Stimulated activated CD8-positive, alpha-beta memory T cell treated with anti-CD3 and anti-CD28 coated beads, Interleukin-4, amount 100 ng/mL, for 4 hours (primary cell): Measurements from ENCODE around the gene SMOC1.

Experiments
- DNase-seq, 2 donors: peaks; one replicate each; pipeline ENCODE4 v3.0.0-alpha.2; 2020; ENCODE audit warnings: low read depth in 2 of 2, low spot score in 1 of 2

SMOC1 gene

DNA sequence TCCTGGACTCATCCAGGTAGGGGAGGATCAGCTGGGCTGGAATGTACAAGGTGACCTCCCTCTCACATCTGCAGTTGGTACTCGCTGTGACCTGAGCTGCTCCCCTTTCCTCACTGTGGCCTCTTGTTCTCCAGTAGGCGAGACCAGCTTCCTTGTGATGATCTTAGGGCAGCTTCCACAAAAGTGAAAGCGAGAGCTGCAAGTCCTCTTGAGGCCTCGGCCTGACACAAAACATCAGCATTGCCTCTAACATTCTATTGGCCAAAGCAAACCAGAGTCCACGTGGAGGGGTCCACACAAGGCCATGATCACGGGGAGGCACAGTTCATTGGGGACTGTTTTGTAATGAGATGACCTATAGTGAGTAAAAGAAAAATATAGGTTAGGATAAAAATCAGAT lies 127.5 kb downstream of the SMOC1 start:
- no peak for DNase-seq

DNA sequence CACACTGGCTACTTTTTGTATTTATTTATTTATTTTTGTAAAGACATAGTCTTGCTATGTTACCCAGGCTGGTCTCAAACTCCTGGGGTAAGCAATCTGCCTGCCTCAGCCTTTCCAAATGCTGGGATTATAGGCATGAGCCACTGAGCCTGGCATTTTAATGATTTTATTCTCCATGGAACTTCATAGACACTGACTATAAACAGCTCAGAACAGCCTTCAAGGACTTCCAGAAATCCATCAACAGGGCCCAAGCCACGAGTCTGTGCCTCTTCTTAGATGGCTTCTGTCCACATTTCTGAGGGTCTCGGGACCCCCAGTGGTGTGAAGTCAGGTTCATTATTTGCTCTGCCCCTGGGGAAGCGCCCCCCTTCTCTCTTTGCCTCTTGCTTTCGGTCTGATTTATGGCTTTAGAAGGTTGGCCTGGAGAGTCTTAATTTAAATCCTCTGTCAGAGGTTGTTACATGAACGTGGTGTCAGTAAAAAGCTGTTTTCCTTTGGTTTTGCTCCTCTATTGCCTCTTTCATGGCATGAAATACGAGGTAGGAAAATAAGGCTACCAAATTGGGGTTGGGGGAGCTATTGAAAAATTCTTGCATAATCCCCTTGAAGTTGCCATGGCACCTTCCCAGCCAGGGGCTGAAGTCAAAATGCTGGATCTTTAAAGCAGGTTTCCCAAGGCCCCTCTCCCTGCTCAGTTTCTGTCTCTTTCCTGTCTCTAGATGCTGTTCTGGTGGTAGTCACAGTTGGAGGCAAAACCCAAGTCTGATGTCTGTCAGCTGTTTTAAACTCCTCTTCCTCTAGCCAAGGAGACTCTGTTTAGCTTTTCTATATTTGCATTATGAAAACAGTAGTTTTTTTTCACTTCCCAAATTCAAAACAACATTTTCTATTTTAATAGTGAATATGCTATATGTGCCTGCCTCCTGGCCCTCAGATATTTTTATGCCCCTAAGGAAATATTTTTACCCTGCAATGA lies 129.4 kb downstream of the SMOC1 start:
- DNase-seq = no peak

DNA sequence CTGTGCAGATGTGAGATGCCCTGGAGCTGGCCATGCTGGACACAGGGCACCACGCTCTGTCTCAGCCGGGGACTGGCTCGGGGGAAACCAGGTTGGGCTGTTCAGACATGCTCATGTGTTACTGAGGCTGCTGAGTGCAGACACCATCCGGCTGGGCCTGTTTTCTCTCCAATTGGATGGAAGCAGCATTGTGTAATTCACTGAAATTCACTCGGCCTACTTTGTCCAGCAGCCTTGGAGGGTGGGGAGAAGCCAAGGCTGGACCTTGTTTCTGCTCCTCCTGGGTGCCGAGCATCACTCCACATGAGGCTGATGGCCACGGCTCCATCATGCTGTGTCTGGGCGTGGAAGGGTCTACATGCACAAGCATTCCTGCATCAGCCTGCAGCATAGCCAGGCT lies 130.7 kb downstream of the SMOC1 start:
- DNase-seq = no peak

DNA sequence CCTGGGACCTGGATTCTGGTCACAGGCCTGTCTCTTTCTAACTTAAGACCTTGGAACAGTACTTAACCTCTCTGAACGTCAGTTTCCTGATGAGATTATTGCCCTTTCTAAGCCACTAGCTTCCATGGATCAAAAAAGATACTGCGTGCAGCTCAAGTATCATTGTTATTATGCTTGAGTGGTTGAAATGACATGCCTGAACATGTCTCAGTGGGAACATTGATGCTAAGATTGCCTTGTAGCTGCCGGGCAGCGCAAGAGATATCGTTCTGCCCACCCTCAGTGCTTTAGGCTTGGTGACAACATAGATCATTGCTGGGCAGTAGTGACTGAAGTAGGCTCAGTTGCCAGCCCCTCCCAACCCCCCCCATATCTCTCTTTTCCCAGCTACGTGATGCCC lies 131.9 kb downstream of the SMOC1 start:
- no peak for DNase-seq

DNA sequence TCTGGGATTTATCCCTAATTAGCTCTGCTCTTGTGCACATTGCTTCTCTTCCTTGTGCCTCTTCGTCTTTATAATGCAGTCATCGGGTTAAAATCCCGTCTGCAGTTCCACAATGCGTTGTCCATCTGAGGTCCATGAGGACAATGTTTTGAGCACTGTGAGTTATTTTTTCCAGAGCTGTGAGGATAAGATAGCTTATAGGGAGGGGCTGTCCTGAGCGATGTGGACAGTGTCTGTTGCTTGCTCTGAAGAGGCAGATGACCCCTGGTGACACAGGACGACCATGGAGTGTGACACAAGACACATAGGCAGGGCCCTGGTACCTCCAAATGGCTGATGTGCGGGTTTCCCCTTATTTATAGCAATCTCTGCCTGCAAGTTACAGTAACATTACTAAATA lies 132.5 kb downstream of the SMOC1 start:
- no peak for DNase-seq

DNA sequence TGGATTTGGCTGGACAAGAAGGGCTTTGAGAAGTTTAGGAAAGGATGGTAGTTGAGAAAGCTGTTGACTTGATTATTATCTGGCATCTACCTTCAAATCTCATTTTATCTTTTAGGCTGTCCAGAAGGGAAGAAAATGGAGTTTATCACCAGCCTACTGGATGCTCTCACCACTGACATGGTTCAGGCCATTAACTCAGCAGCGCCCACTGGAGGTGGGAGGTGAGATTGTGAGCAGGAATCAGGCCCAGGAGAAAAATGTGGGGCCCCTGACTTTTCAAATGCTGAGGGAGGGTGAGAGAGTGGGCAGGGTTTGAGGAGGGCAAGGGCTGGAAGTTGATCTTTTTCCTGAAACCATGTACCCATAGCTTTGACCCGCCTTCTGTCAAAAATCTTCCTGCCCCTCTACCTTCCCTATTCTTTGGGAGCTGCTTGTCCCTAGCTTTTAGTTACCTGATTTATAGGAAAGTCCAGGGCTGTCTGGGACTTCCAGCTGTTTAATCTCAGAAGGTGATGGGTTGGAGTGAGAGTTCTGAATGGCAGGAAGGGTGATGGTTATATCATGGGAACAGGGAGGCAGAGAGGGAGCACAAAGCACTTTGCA lies 134.2 kb downstream of the SMOC1 start:
- no peak for DNase-seq

DNA sequence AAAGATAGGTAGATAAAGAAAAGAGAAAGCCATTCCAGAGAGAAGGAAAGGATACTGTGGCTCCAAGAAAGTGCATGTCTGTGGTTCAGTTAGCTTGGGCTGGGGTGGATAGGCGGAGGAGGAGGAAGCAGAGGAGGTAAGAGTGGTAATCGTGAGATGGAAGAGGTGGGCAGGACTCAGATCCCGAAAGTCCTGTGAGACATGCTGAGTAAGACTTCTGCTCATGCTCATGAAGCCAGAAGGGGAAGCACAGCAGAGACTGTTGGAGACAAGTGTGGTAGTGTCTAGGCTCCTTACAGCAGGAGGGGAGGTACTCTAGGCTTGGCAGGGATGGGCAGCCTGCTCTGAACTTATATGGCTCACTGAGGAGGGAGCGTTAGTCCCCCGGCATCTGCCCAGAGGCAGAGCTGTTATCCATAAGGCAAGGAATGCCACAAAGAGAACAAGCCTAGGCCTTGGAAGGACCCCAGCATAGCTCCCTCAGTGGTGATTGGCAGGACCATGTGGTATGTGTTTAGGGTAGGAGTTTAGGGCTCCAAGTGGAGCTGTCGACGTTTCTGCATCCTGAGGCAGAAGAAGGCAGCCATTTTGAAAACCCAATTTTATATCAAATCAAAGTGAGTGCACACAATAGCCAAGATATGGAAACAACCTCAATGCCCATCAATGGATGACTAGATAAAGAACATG lies 135.3 kb downstream of the SMOC1 start:
- DNase-seq = no peak

DNA sequence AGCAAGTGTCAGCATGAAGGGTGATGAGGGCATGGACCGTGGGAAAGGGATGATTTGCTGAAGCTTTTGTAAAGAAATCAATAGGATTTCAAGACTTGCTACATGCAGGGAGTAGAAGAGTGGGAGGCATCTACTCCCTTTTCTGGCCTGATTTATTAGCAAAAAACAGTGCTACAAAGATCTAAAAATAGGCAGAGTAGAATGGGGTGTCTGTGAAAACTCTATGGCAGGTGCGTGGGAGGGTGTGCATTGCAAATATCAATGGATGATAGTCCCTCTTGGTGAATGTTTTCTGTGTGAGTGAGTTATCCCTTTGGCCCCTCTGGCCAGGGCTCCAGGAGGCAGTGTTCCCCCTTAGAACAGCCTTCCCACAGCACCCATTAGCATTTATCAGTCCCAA lies 139.0 kb downstream of the SMOC1 start:
- DNase-seq = no peak

DNA sequence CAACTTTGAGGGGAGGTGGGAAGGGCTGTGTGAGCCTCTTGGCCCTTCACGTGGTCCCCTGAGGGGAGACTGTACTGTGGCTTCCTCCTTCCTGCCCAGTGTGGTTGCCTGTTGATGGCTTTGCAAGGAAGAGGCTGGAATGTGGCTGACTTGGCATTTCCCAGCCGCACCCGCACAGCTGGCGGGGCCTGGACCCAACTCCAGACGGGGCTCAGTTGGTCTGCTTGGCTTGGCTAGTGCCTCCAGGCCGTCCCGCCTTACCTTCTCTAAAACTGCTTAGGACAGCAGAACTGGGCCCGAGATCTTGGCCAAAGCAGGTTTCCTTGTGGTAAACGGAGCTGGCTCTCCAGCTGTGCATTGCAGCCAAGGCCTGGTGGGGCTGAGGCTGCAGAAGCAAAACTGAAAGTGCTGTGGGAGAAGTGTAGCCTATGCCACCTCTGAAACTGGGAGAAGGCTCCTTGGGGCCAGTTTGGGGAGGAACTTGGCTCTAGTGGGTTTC lies 139.5 kb downstream of the SMOC1 start:
- no peak for DNase-seq

DNA sequence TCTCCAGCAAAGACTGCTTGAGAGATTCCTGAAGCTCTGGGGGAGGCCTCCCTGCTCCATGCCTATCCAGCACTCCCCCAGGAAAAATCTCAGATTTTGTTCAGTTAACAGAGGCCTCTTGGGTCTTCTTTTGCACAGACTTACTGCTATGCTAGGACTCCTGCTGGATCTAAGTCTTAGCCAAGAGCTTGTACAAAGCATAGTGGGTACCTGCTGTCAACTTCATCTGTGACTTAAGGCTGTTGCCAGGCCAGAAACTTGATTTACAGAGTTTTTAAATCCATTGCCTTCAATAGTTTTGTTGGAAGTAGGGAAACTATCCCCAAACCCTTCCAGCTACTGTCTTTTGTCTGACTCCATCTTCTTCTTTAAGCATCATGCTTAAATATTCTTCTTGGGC lies 140.5 kb downstream of the SMOC1 start:
- no peak for DNase-seq

DNA sequence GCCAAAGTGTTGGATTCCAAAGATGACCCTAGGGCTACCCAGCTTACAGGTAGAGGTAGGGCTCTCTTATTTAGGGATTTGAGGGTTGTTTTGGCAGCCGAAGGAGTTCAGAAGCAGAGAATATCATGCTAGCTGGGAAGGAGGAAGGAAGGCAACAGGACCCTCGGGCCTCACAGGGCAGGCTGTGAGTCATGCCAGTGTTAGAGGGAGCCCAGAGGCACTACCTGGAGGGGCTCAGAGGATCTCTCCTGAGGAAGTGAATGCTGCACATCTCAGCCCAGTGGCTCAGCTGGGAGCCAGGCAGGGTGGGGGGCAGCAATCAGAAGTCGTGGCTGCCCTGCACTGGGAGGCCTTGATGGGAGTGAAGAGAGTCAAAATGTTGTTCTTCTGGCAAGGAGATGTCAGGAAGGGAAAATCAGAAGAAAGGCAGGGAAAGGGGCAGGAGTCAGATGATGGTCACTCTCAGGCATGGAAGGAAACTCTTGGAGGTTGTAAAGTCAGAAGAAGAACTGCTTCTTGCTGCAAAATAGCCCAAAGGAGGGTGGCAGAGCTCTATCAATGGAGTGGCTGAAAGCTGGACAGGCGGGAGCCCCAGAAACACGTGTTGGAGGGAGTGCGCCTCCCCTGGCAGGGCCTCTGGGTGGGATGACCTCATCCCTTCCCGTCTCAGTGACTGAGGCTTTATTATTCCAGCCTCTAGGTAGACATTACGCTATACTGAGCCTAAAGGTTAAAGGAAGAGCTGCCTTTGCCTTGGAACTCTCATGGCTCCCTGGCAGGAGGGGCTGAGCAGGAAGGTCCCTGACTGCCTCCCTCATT lies 141.3 kb downstream of the SMOC1 start:
- no peak for DNase-seq

DNA sequence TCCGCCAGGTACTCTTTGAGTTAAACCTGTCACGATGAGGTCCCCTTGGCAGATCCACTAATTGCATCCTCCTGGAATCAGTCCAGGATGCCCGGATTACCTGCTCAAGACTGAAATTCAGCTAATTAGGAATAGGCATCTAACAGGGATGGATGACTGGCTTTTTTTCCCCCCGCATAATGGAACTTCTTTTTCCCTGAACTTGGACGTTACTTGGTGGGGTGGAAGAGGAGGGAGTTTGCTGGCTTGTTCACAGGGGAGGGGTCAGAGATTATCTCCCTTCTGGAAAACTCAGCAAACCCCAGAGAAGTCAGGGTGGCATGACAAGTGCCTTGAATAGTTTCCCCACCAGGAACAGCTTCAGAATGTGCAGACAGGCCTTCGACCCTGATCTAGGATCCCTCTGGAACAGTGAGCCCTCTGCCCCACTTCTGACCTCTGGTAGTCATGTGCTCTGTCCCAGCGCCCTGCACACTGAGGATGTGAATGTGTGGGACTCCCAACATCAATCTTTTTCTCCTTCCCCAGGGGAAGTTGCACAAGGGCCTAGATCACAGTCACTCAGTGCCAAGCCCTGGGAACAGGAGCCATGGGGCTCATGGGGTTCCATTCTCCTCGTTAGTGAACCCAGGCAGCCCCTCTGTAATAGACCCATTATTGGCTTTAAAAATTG lies 142.5 kb downstream of the SMOC1 start:
- no peak for DNase-seq

DNA sequence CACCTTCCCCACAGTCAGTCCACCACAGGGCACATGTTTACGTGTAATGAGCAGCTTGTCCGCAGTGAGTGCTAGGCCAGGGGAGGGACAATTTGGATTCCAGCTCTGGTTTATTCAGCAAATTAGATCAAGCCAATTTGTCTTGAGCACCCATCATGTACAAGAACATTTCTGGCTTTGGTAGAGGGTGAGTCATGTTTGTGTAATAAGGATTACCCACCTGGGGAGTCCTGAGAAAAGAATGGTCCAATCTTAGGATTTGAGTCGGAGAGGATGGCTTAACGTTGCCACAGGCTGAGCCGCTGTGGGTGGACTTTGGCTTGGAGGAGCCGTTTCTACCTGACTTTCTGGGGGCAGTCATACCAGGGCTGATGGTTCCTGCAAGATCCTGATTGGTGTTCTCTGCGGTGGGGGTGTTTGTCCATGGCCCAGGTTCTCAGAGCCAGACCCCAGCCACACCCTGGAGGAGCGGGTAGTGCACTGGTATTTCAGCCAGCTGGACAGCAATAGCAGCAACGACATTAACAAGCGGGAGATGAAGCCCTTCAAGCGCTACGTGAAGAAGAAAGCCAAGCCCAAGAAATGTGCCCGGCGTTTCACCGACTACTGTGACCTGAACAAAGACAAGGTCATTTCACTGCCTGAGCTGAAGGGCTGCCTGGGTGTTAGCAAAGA lies 143.7 kb downstream of the SMOC1 start:
- no peak for DNase-seq

DNA sequence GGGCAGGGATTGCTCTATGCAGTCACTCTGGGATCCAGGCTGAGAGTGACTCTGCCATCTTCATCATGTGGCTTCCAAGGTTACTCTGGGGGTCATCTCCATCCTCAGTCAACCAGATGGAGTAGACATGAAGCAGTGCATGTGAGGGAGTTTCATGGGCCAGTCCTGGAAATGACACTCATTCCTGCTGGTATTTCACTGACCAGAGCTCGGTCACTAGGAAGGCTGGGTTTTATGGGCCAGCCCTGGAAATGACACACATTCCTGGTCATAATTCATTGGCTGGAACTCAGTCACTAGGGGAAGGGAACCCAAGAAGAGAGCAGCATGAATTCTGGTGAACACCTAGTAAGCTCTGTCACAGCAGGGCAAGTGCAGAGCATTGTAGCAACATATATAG lies 144.7 kb downstream of the SMOC1 start:
- DNase-seq = no peak

DNA sequence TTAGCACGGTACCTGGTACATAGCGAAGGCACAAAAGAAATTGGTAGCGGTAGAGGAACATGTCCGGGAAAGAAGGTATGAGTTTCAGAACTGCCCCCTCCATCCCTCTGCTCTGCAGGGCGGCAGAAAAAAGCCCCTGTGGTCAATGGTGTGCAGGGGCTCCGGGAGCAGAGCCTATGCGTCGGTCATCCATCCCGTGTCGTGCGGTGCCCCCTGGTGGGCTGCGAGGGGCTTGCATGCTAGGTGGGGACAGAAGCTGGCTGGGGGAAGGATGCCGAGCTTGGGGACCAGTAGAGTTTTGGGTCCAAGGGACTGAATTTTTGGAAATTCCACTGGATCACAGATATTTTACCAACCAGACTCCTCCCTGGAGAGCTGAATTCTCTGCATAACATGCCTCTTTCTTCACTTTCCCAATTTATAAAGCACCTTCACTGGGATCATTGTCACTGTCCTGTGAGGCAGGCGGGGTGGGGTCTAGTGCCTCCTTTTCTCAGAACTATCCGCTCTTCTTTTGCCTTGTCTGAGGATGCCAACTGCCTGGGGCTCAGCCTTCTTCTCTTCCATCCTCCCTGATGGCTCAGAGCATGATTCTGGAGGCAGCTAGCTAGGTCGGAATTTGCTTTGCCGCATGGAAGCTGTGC lies 148.7 kb downstream of the SMOC1 start:
- DNase-seq = peak; percentile 6 to 13

DNA sequence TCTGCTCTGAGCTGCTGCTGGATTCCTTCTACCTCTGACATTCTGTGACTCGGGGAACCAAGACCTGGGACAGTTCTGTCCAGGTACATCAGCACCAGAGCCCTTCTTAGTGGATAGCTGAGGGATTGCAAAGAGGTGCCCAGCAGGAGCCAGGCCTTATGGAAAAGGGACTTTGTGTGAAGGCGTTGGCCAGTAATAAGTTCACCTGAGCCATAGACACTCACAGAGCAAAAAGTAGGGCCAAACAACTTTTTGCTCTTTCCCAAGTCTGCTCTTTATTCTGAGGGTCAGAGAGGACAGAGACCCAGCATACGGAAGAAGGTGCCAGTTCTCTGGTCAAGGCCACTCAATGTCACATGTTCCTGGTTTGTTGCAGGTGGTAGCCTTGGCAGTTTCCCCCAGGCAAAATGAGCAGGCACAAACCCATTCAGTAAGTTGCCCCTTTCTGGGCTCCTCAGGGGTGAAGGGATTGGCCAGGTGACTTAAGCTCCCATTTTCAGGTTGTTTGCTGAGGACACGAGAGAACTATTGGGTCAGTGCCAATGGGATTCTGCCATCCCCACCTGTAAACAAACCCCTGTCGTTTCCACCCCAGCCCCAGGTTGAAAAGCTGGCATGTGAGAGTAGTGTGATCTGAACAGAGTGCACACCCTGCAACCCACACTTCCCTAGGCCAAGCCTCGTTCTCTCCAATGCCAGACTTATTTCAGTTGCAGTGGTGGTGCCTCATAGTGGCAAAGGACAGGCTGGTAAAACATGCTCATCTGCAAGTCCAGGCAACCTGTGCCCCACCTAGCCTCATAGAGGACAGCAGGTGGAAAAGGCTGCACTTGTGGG lies 150.3 kb downstream of the SMOC1 start:
- DNase-seq = no peak

DNA sequence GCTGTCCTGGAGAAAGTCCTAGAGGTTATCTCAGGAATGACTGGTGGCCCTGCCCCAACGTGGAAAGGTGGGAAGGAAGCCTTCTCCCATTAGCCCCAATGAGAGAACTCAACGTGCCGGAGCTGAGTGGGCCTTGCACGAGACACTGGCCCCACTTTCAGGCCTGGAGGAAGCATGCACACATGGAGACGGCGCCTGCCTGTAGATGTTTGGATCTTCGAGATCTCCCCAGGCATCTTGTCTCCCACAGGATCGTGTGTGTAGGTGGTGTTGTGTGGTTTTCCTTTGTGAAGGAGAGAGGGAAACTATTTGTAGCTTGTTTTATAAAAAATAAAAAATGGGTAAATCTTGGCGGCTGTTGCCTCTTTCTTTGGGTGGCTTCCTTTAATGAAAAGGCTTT lies 152.8 kb downstream of the SMOC1 start:
- no peak for DNase-seq

DNA sequence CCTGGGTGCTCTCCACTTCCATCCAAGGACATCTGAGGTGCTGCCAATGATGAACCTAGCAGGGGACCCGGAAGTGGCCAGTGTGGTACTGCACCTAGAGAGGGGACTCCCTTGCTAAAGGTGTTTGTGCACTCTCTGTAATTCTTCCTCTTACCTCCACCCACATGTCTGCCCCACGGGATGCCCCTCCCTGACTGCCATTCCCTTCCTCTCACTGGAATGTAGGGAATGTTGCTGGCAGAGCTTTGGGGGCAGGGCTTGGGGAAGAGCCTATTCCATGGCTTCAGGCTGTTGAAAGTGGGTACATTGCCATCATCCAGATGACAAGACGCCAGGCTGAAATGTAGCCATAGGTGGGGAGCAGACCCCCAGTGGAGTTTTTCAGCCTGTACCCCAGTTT lies 153.2 kb downstream of the SMOC1 start:
- no peak for DNase-seq

DNA sequence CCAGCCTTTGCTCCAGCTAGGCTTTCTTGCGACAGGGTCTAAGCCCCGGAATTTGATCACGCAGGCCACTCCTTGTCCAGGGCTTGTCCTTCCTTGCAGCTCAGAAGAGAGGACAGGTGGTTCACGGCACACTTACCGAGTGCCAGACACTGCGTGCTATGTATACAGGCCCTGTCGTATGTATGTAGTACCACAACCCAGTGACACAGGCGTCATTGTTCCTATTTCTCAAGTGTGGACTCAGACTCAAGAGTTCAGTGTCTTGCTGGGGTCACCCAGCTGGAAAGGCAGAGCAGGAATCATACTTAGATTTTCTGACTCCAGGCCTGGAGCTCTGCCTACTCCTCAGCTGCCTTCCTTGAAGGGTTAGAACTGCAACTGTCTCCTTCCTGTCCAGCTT lies 153.9 kb downstream of the SMOC1 start:
- DNase-seq = no peak
